Natural killer cell (primary cell): ENCODE data around the gene CEACAM7. TPM values are rescaled to one million over a fixed set of nuclear protein-coding genes. Genes with fewer than 3 reads are reported as not detected.

Experiments
- ATAC-seq, 3 donors: fragments of 150-1000 bp in 2 of 3; fragments of 200-7000 bp in 1 of 3; cut with Tn5 transposase; 1 replicate in 1 of 3; 2 replicates in 2 of 3; pipeline ENCODE4 v1.10.0; 2021; ENCODE audit warnings: mild to moderate bottlenecking in 2 of 3, moderate library complexity in 2 of 3
- DNase-seq, 2 donors: peaks; one replicate each; pipeline versions ENCODE4 v3.0.0 to v3.0.0-alpha.2; 2013 to 2021; ENCODE audit warnings: mixed read lengths in 1 of 2
- H3K27ac ChIP-seq: one replicate; pipeline ENCODE4 v1.5.1; 2013; ENCODE audit warnings: mild to moderate bottlenecking, low read length
- H3K27me3 ChIP-seq: one replicate; pipeline ENCODE4 v1.6.1; 2013; ENCODE audit warnings: low read length; ENCODE audit not compliant: control insufficient read depth, insufficient read depth
- H3K36me3 ChIP-seq: one replicate; pipeline ENCODE4 v1.6.1; 2013; ENCODE audit warnings: low read length; ENCODE audit not compliant: control insufficient read depth, insufficient read depth
- H3K4me1 ChIP-seq: one replicate; pipeline ENCODE4 v1.6.1; 2013; ENCODE audit warnings: low read length; ENCODE audit not compliant: control insufficient read depth, insufficient read depth
- H3K4me3 ChIP-seq: one replicate; pipeline ENCODE4 v1.5.1; 2013; ENCODE audit warnings: low read length
- H3K9me3 ChIP-seq: one replicate; pipeline ENCODE4 v1.6.1; 2013; ENCODE audit warnings: low read length; ENCODE audit not compliant: control insufficient read depth, insufficient read depth
- H3K27ac Mint-ChIP-seq, 2 donors: one replicate each; pipeline ENCODE4 v1.8.0; 2022; ENCODE audit warnings: mild to moderate bottlenecking in 2 of 2, mixed read lengths in 2 of 2, moderate library complexity in 1 of 2
- H3K27me3 Mint-ChIP-seq, 2 donors: one replicate each; pipeline ENCODE4 v1.8.0; 2022; ENCODE audit warnings: low read depth in 2 of 2, mixed read lengths in 2 of 2
- H3K36me3 Mint-ChIP-seq: one replicate; pipeline ENCODE4 v1.8.0; 2022; ENCODE audit warnings: mixed read lengths
- H3K4me1 Mint-ChIP-seq, 2 donors: one replicate each; pipeline ENCODE4 v1.8.0; 2022; ENCODE audit warnings: mixed read lengths in 2 of 2
- H3K4me3 Mint-ChIP-seq: one replicate; pipeline ENCODE4 v1.8.0; 2022; ENCODE audit warnings: mild to moderate bottlenecking, moderate library complexity, mixed read lengths
- H3K9me3 Mint-ChIP-seq, 2 donors: one replicate each; pipeline ENCODE4 v1.8.0; 2022; ENCODE audit warnings: mixed read lengths in 2 of 2
- CTCF ChIP-seq: fragments of 200-600 bp; IDR thresholded peaks from one replicate; pipeline ENCODE4 v1.8.0; 2022; ENCODE audit warnings: antibody characterized with exemption
- WGBS: methylation state at CpG from one replicate; pipeline ENCODE4 v1.1.7; 2013; ENCODE audit warnings: missing lambda C conversion rate; ENCODE audit not compliant: insufficient coverage; 5-methylcytosine and 5-hydroxymethylcytosine counted together
- intact Hi-C: fragments of 100-400 bp; cut with micrococcal nuclease; formaldehyde crosslinking; loops from one replicate; pipeline ENCODE4 v1.14.2; 2022
- total RNA-seq, 4 donors: library from RNA; stranded (reverse); fragments of 120-200 nt in 1 of 4; gene quantifications; one replicate each; pipeline versions ENCODE4 v1.2.3 to v1.2.4, GENCODE V29; 2013 to 2022

Gene CEACAM7
- total RNA-seq, result not detected
- not detected for total RNA-seq (2013)

- DNase-seq (no peak), ATAC-seq (no peak)
- peaks cover 0 to 7% of the 10 kb centered on the region in 2 donors for H3K4me1 Mint-ChIP-seq
- peaks cover 15 to 28% of the 10 kb centered on the region in 2 donors for H3K27me3 Mint-ChIP-seq
- Histone ChIP-seq H3K27ac (no peak within 1 kb of the TSS), H3K27me3 (no peaks in the 10 kb centered on the region), H3K4me3 (no peak within 1 kb of the TSS), H3K36me3 (no peaks in the 10 kb centered on the region), H3K9me3 (no peaks in the 10 kb centered on the region), H3K4me1 (no peaks in the 10 kb centered on the region)
- H3K9me3 Mint-ChIP-seq, result peaks cover 0 to 6% of the 10 kb centered on the region in 2 donors
- intact Hi-C loops, result no loop called here
- H3K4me3 Mint-ChIP-seq, result no peak within 1 kb of the TSS
- H3K27ac Mint-ChIP-seq, result no peak within 1 kb of the TSS
- WGBS, result 89% methylated on average over 1 of the region's 1 CpG
- peaks cover 7% of the 10 kb centered on the region for H3K36me3 Mint-ChIP-seq
- TF ChIP-seq CTCF, result no peak
Measured at GRCh38 chr19:41688098-41688497, at the start of gene CEACAM7. Gene CEACAM7 (minus strand): TSS chr19:41688270. CDS start chr19:41688165, 105 bp downstream.

- H3K27me3 Mint-ChIP-seq, result peaks cover 28 to 41% of the 10 kb centered on the region in 2 donors
- 80% methylated on average over 4 of the region's 5 CpGs for WGBS
- no peak overlapping the region for H3K27ac Mint-ChIP-seq
- no peaks in the 10 kb centered on the region for H3K9me3 Mint-ChIP-seq
- intact Hi-C loops, result no loop called here
- no peak overlapping the region for H3K27ac ChIP-seq
- H3K4me3 ChIP-seq, result no peak overlapping the region
- no peaks in the 10 kb centered on the region for H3K4me1 ChIP-seq
- no peaks in the 10 kb centered on the region for H3K4me1 Mint-ChIP-seq
- H3K36me3 ChIP-seq, result no peaks in the 10 kb centered on the region
- no peak for TF ChIP-seq CTCF
- H3K36me3 Mint-ChIP-seq, result no peaks in the 10 kb centered on the region
- no peak overlapping the region for H3K4me3 Mint-ChIP-seq
- no peak for DNase-seq
- H3K9me3 ChIP-seq, result no peaks in the 10 kb centered on the region
- no peak for ATAC-seq
- peaks cover 3% of the 10 kb centered on the region for H3K27me3 ChIP-seq
Measured at GRCh38 chr19:41735071-41735600, 47.1 kb upstream of the CEACAM7 start.

- intact Hi-C loops, result no loop called here
- H3K4me1 ChIP-seq, result no peaks in the 10 kb centered on the region
- H3K9me3 Mint-ChIP-seq, result no peaks in the 10 kb centered on the region
- H3K4me1 Mint-ChIP-seq, result no peaks in the 10 kb centered on the region
- DNase-seq (no peak), ATAC-seq (no peak)
- H3K27ac Mint-ChIP-seq, result no peak overlapping the region
- no peaks in the 10 kb centered on the region for H3K36me3 Mint-ChIP-seq
- H3K27ac ChIP-seq, result no peak overlapping the region
- peaks cover 3% of the 10 kb centered on the region for H3K27me3 ChIP-seq
- H3K36me3 ChIP-seq, result no peaks in the 10 kb centered on the region
- no peak for TF ChIP-seq CTCF
- no peak overlapping the region for H3K4me3 ChIP-seq
- no peak overlapping the region for H3K4me3 Mint-ChIP-seq
- H3K27me3 Mint-ChIP-seq, result peaks cover 25 to 36% of the 10 kb centered on the region in 2 donors
- H3K9me3 ChIP-seq, result no peaks in the 10 kb centered on the region
- 92% methylated on average over 3 of the region's 3 CpGs for WGBS
Measured at GRCh38 chr19:41734585-41734984, 46.5 kb upstream of the CEACAM7 start.

GRCh38 chr19:41734156-41734555, 46.1 kb upstream of the CEACAM7 start:
- ATAC-seq, result no peak
- no peak overlapping the region for H3K27ac ChIP-seq
- no peaks in the 10 kb centered on the region for H3K36me3 ChIP-seq
- no peak for DNase-seq
- H3K9me3 ChIP-seq, result no peaks in the 10 kb centered on the region
- Mint-ChIP-seq H3K9me3 (no peaks in the 10 kb centered on the region), H3K27me3 (peaks cover 25 to 31% of the 10 kb centered on the region in 2 donors), H3K4me3 (no peak overlapping the region), H3K36me3 (no peaks in the 10 kb centered on the region), H3K4me1 (no peaks in the 10 kb centered on the region), H3K27ac (no peak overlapping the region)
- H3K27me3 ChIP-seq, result peaks cover 3% of the 10 kb centered on the region
- intact Hi-C loops, result no loop called here
- WGBS, result 95% methylated on average over 4 of the region's 4 CpGs
- no peak for TF ChIP-seq CTCF
- H3K4me1 ChIP-seq, result no peaks in the 10 kb centered on the region
- H3K4me3 ChIP-seq, result no peak overlapping the region
